ENCODE data around the gene RCL1. TPM values are rescaled to one million over a fixed set of nuclear protein-coding genes. Genes with fewer than 3 reads are reported as not detected.

RCL1 gene
- total RNA-seq, 4 donors from 2014 or later: 13.4 to 19.1 (median 14.9) TPM

DNA sequence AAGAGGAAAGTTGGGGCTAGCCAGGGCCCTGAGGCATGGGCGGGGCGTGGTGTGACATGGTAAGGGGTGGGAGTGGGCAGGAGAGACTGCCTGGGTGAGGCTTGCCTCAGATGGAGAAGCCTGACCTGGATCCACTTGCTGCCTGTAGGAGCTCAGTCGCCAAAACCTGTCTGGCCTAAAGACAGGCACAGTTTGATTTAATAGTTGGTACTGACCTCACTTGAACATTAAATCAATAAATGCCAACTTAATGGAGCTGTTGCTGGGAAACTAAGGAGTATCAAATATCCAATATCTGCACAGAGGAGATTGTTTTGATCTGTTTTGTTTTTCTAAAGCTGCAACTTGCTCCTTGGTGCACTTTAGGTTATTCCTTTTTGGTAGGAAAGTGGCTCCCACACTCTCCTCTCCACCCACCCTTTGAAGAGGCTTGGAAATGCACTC is 86.4 kb downstream of the RCL1 start:
- no peak for DNase-seq (ENCODE audit: extremely low spot score)
- H3K4me3 ChIP-seq: no peak overlapping the region
- 94% methylated on average over 3 of the region's 3 CpGs for WGBS
- TF ChIP-seq POLR2A (IDR thresholded peaks at IDR 0.05; ENCODE audit: low read depth) (no peak), EP300 (IDR thresholded peaks at IDR 0.05) (no peak), POLR2AphosphoS5 (IDR thresholded peaks at IDR 0.05) (no peak)
- TF ChIP-seq, protein P1, sequence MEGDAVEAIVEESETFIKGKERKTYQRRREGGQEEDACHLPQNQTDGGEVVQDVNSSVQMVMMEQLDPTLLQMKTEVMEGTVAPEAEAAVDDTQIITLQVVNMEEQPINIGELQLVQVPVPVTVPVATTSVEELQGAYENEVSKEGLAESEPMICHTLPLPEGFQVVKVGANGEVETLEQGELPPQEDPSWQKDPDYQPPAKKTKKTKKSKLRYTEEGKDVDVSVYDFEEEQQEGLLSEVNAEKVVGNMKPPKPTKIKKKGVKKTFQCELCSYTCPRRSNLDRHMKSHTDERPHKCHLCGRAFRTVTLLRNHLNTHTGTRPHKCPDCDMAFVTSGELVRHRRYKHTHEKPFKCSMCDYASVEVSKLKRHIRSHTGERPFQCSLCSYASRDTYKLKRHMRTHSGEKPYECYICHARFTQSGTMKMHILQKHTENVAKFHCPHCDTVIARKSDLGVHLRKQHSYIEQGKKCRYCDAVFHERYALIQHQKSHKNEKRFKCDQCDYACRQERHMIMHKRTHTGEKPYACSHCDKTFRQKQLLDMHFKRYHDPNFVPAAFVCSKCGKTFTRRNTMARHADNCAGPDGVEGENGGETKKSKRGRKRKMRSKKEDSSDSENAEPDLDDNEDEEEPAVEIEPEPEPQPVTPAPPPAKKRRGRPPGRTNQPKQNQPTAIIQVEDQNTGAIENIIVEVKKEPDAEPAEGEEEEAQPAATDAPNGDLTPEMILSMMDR (IDR thresholded peaks at IDR 0.05): no peak
- H3K36me3 ChIP-seq: no peaks in the 10 kb centered on the region
- no peaks in the 10 kb centered on the region for H3K9me3 ChIP-seq
- H3K27me3 ChIP-seq: no peaks in the 10 kb centered on the region
- no peak overlapping the region for H3K27ac ChIP-seq (replicated peaks in 1 of 4)
- intact Hi-C loops (cut with DNase I): no loop called here
- H3K4me1 ChIP-seq: no peaks in the 10 kb centered on the region

DNA sequence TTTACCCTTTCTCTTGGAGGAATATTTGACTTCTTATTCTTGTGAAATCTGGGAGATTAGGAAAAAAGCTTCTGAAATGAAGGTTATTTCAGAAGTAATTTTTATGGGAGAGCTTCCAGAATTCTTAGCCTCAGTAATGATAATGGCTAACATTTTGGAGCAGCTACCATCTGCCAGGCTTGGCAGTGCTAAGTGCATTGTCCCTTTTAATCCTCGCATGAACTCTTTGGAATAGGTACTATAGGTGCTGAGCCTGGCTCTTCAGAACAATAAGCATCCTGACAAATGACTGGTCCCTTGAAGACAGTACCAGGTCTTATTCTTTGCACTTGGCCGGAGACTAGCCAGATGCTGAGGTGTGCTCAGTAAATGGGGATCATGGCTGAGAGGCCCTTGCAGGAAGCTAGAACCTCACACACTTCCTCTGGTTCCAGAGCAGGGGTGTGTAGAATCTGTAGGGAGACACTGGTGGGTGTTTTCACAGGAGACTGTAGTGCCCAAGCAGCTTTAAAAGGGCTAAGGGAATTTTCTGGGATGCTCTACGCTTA is 90.7 kb downstream of the RCL1 start:
- H3K4me1 ChIP-seq: peaks cover 0 to 8% (median 2%) of the 10 kb centered on the region in 4 donors
- peaks cover 0 to 14% (median 0%) of the 10 kb centered on the region in 4 donors for H3K36me3 ChIP-seq
- H3K27ac ChIP-seq (replicated peaks in 1 of 4): no peak overlapping the region
- WGBS: 91% methylated on average over 3 of the region's 3 CpGs
- H3K9me3 ChIP-seq: no peaks in the 10 kb centered on the region
- TF ChIP-seq POLR2AphosphoS5 (IDR thresholded peaks at IDR 0.05): no peak
- no peak for TF ChIP-seq EP300 (IDR thresholded peaks at IDR 0.05)
- TF ChIP-seq, protein P1 (IDR thresholded peaks at IDR 0.05): no peak
- no peak for TF ChIP-seq POLR2A (IDR thresholded peaks at IDR 0.05; ENCODE audit: low read depth)
- DNase-seq (ENCODE audit: extremely low spot score): peak; percentile 70
- no peak overlapping the region for H3K4me3 ChIP-seq
- no peaks in the 10 kb centered on the region for H3K27me3 ChIP-seq
- intact Hi-C loops (cut with DNase I): no loop called here

- H3K4me1 ChIP-seq: peaks cover 0 to 8% (median 2%) of the 10 kb centered on the region in 4 donors
Measured at GRCh38 chr9:4886698-4887097, 94.0 kb downstream of the RCL1 start.

DNA sequence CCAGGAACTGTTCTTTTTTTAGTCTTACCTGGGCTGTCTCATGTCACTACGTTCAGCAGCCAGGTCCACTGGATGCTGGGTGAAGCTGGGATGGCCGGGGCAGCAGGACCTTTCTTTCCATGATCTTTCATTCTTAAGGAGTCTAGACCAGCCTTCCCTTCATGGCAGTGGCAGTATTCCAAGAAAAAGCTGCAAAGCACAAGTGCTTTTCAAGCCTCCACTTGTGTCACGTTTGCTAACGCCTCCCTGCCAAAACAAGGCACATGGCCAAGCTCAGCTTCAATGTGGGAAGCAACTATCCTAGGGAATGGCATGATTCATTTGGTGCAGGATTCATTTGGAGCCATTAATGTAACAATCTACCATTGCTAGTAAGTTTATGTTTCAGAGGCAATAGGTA is 94.8 kb downstream of the RCL1 start:
- TF ChIP-seq, protein P1 (IDR thresholded peaks at IDR 0.05): no peak
- peak in 1 of 2 donors; percentile 18 for TF ChIP-seq POLR2AphosphoS5 (IDR thresholded peaks at IDR 0.05)
- TF ChIP-seq EP300 (IDR thresholded peaks at IDR 0.05): no peak
- no peak for TF ChIP-seq POLR2A (IDR thresholded peaks at IDR 0.05; ENCODE audit: low read depth)
- H3K4me1 ChIP-seq: peaks cover 0 to 8% (median 2%) of the 10 kb centered on the region in 4 donors
- peaks cover 0 to 14% (median 0%) of the 10 kb centered on the region in 4 donors for H3K36me3 ChIP-seq
- no peak overlapping the region for H3K27ac ChIP-seq (replicated peaks in 1 of 4)
- H3K9me3 ChIP-seq: no peaks in the 10 kb centered on the region
- WGBS: 14% methylated on average over 4 of the region's 4 CpGs
- no peak overlapping the region for H3K4me3 ChIP-seq
- no peaks in the 10 kb centered on the region for H3K27me3 ChIP-seq
- intact Hi-C loops (cut with DNase I): no loop called here
- DNase-seq (ENCODE audit: extremely low spot score): no peak

More at GRCh38 chr9:4886698-4887097, 94.0 kb downstream of the RCL1 start:
- no peak for DNase-seq (ENCODE audit: extremely low spot score)
- no peak for TF ChIP-seq POLR2A (IDR thresholded peaks at IDR 0.05; ENCODE audit: low read depth)
- no peak overlapping the region for H3K27ac ChIP-seq (replicated peaks in 1 of 4)
- WGBS: 71% methylated on average over 6 of the region's 6 CpGs
- H3K27me3 ChIP-seq: no peaks in the 10 kb centered on the region
- peaks cover 0 to 14% (median 0%) of the 10 kb centered on the region in 4 donors for H3K36me3 ChIP-seq
- no peaks in the 10 kb centered on the region for H3K9me3 ChIP-seq
- intact Hi-C loops (cut with DNase I): no loop called here
- H3K4me3 ChIP-seq: no peak overlapping the region

DNA sequence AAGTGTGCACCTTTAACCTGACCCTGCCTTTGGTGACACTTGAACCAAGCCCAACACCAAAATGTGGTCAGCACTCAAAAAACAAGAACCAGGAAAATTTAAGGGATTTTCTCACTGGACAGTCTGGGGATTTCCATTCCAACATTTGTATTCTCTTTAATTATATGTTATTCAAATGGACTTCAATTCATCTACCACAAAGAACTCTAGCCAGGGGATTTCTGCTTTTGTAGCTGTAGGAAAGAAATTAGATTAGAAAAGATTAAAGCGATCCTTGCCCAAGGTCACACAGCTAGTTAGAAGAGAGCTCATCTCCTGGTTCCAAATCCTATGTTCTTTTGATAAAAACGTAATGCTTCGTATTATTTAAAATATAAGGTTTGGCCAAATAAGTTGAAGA is 97.5 kb downstream of the RCL1 start:
- no peak for DNase-seq (ENCODE audit: extremely low spot score)
- peaks cover 0 to 5% (median 0%) of the 10 kb centered on the region in 4 donors for H3K36me3 ChIP-seq
- H3K4me3 ChIP-seq: no peak overlapping the region
- no peaks in the 10 kb centered on the region for H3K9me3 ChIP-seq
- H3K4me1 ChIP-seq: peaks cover 0 to 8% (median 2%) of the 10 kb centered on the region in 4 donors
- TF ChIP-seq, protein P1 (IDR thresholded peaks at IDR 0.05): no peak
- TF ChIP-seq EP300 (IDR thresholded peaks at IDR 0.05): no peak
- intact Hi-C loops (cut with DNase I): no loop called here
- WGBS: 83% methylated on average over 3 of the region's 3 CpGs
- H3K27me3 ChIP-seq: no peaks in the 10 kb centered on the region
- H3K27ac ChIP-seq (replicated peaks in 1 of 4): no peak overlapping the region
